ENCODE data around the gene SPATS2L. TPM values are rescaled to one million over a fixed set of nuclear protein-coding genes. Genes with fewer than 3 reads are reported as not detected.

Gene SPATS2L
- total RNA-seq, 1 donor: 65.6 TPM

- DNase-seq (ENCODE audit: low read depth): peak; percentile 5
- H3K4me3 ChIP-seq (ENCODE audit: low read depth, low read length): no peak overlapping the region
- TF ChIP-seq CTCF (IDR thresholded peaks at IDR 0.05; ENCODE audit: insufficient read depth, low read depth, low read length): no peak
Measured at GRCh38 chr2:200525066-200525465, 218.6 kb downstream of the SPATS2L start.

GRCh38 chr2:200525551-200525881, 219.0 kb downstream of the SPATS2L start:
- no peak for TF ChIP-seq CTCF (IDR thresholded peaks at IDR 0.05; ENCODE audit: insufficient read depth, low read depth, low read length)
- no peak for DNase-seq (ENCODE audit: low read depth)
- H3K4me3 ChIP-seq (ENCODE audit: low read depth, low read length): peak overlapping the region; percentile 91

- no peak for TF ChIP-seq CTCF (IDR thresholded peaks at IDR 0.05; ENCODE audit: insufficient read depth, low read depth, low read length)
- peak; percentile 92 for DNase-seq (ENCODE audit: low read depth)
- H3K4me3 ChIP-seq (ENCODE audit: low read depth, low read length): peak within 1 kb of the TSS; percentile 91
Measured at GRCh38 chr2:200525882-200526651, 219.6 kb downstream of the SPATS2L start, which contains the start of gene SGO2. Gene SGO2, plus strand, starts transcription at chr2:200526207. Its CDS starts 6,769 bp downstream, at chr2:200532976.

- DNase-seq (ENCODE audit: low read depth): no peak
- TF ChIP-seq CTCF (IDR thresholded peaks at IDR 0.05; ENCODE audit: insufficient read depth, low read depth, low read length): no peak
- no peak overlapping the region for H3K4me3 ChIP-seq (ENCODE audit: low read depth, low read length)
Measured at GRCh38 chr2:200528228-200528627, 221.7 kb downstream of the SPATS2L start.

Small RNA genes within 50 kb of the gene (small RNA-seq; reads per million reads assigned to genes)
- not detected for gene RNY4P34

Other genes starting within 250 kb of the SPATS2L start
- 16.4 and 17.4 TPM in 2 replicates for gene KCTD18, start 203.4 kb downstream of the SPATS2L start, total RNA-seq
- gene SGO2, start 219.5 kb downstream of the SPATS2L start, total RNA-seq: 5.8 and 12.1 TPM in 2 replicates

Measured in fibroblast of villous mesenchyme (primary cell).